Measurements from ENCODE around the gene VPS33B. TPM values are rescaled to one million over a fixed set of nuclear protein-coding genes. Genes with fewer than 3 reads are reported as not detected.

VPS33B gene
- total RNA-seq, 1 experiment from 2014 or later: 16.3 TPM

- Histone ChIP-seq H4K8ac (replicated peaks; ENCODE audit: insufficient read length, low read depth, low read length) (no peak overlapping the region), H3K27me3 (ENCODE audit: insufficient read depth, low read length) (no peaks in the 10 kb centered on the region), H2BK12ac (ENCODE audit: insufficient read length, low read depth, low read length) (no peak overlapping the region), H3K9me3 (ENCODE audit: control insufficient read depth, low read depth, low read length) (no peaks in the 10 kb centered on the region), H3K4ac (ENCODE audit: low read depth, low read length) (no peak overlapping the region), H3K79me1 (ENCODE audit: insufficient read depth, low read depth, low read length, poor library complexity, severe bottlenecking) (no peaks in the 10 kb centered on the region), H3K4me1 (ENCODE audit: insufficient read depth, low read length) (no peaks in the 10 kb centered on the region), H4K5ac (ENCODE audit: insufficient read length, low read depth, low read length) (no peak overlapping the region), H2AK5ac (ENCODE audit: insufficient read length, low read length) (no peak overlapping the region), H3T11ph (ENCODE audit: low read length) (no peak overlapping the region), H3K4me2 (ENCODE audit: insufficient read depth, insufficient read length, low read length) (no peak overlapping the region), H4K91ac (ENCODE audit: insufficient read length, low read depth, low read length) (no peak overlapping the region), H3K79me2 (ENCODE audit: insufficient read depth, low read length) (no peaks in the 10 kb centered on the region), H3K27ac (ENCODE audit: insufficient read length, low read depth, low read length) (no peak overlapping the region), H2BK20ac (ENCODE audit: low read depth, low read length, poor library complexity, severe bottlenecking) (no peak overlapping the region), H3K18ac (ENCODE audit: insufficient read length, low read depth, low read length) (no peak overlapping the region), H2BK15ac (ENCODE audit: low read depth, low read length) (no peak overlapping the region), H3K23me2 (ENCODE audit: insufficient read length, low read depth, low read length, poor library complexity, severe bottlenecking) (no peaks in the 10 kb centered on the region), H3K23ac (ENCODE audit: insufficient read length, low read depth, low read length) (no peak overlapping the region), H3K14ac (ENCODE audit: insufficient read depth, low read length) (no peak overlapping the region), H2BK120ac (ENCODE audit: low read depth, low read length, poor library complexity, severe bottlenecking) (no peak overlapping the region), H4K20me1 (ENCODE audit: control insufficient read depth, insufficient read depth, insufficient read length) (no peaks in the 10 kb centered on the region), H3K9ac (ENCODE audit: extremely low read depth, insufficient read length, low read length) (no peak overlapping the region), H2AFZ (ENCODE audit: low read length) (no peak overlapping the region), H2BK5ac (ENCODE audit: insufficient read length, low read length) (no peak overlapping the region), H3K56ac (ENCODE audit: insufficient read length, low read depth, low read length) (no peak overlapping the region)
- no peaks in the 10 kb centered on the region for H3K9me3 Mint-ChIP-seq
- H3K27ac Mint-ChIP-seq: no peak overlapping the region
- H3K27me3 Mint-ChIP-seq (ENCODE audit: low read depth): peaks cover 16% of the 10 kb centered on the region
- H3K4me3 Mint-ChIP-seq: peak overlapping the region; percentile 11 to 36; a peak in 2 of 5 replicates
- H3K4me1 Mint-ChIP-seq: peaks cover 11 to 12% of the 10 kb centered on the region in 2 experiments
- WGBS (ENCODE audit: extremely low coverage, insufficient read length, low lambda C conversion rate): no CpG with 5 or more reads among the region's 12 CpGs
- DNase-seq: peak; percentile 97
- TF ChIP-seq, protein P1, sequence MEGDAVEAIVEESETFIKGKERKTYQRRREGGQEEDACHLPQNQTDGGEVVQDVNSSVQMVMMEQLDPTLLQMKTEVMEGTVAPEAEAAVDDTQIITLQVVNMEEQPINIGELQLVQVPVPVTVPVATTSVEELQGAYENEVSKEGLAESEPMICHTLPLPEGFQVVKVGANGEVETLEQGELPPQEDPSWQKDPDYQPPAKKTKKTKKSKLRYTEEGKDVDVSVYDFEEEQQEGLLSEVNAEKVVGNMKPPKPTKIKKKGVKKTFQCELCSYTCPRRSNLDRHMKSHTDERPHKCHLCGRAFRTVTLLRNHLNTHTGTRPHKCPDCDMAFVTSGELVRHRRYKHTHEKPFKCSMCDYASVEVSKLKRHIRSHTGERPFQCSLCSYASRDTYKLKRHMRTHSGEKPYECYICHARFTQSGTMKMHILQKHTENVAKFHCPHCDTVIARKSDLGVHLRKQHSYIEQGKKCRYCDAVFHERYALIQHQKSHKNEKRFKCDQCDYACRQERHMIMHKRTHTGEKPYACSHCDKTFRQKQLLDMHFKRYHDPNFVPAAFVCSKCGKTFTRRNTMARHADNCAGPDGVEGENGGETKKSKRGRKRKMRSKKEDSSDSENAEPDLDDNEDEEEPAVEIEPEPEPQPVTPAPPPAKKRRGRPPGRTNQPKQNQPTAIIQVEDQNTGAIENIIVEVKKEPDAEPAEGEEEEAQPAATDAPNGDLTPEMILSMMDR (conservative IDR thresholded peaks at IDR 0.05): peak; percentile 91
- no peaks in the 10 kb centered on the region for H3K36me3 Mint-ChIP-seq (ENCODE audit: insufficient read depth in 1 of 3, low read depth in 3 of 3)
Measured at GRCh38 chr15:91032919-91033803, 10.8 kb upstream of the VPS33B start.

All from H9 (cell line).